Chondrocyte (in vitro differentiated cells): ENCODE results near the gene TBC1D14. TPM values are rescaled to one million over a fixed set of nuclear protein-coding genes. Genes with fewer than 3 reads are reported as not detected.

Experiments
- DNase-seq: peaks from one replicate; pipeline ENCODE4 v3.0.0; 2021; ENCODE audit warnings: mixed read lengths, low spot score
- H3K27ac Mint-ChIP-seq: one replicate; pipeline ENCODE4 v1.8.0; 2021; ENCODE audit warnings: mild to moderate bottlenecking, moderate library complexity, mixed read lengths; ENCODE audit not compliant: unreplicated experiment
- H3K27me3 Mint-ChIP-seq: 2 replicates; pipeline ENCODE4 v1.8.0; 2021; ENCODE audit warnings: low read depth, mixed read lengths
- H3K36me3 Mint-ChIP-seq: 2 replicates; pipeline ENCODE4 v1.8.0; 2021; ENCODE audit warnings: low read depth, mixed read lengths
- H3K4me1 Mint-ChIP-seq: 2 replicates; pipeline ENCODE4 v1.8.0; 2021; ENCODE audit warnings: low read depth, mild to moderate bottlenecking, mixed read lengths
- H3K4me3 Mint-ChIP-seq: one replicate; pipeline ENCODE4 v1.8.0; 2021; ENCODE audit warnings: mild to moderate bottlenecking, moderate library complexity, mixed read lengths; ENCODE audit not compliant: unreplicated experiment
- H3K9me3 Mint-ChIP-seq: 2 replicates; pipeline ENCODE4 v1.8.0; 2021; ENCODE audit warnings: low read depth, mixed read lengths
- CTCF ChIP-seq: fragments of 200-600 bp; sonication (generic); IDR thresholded peaks from 2 replicates; pipeline ENCODE4 v1.5.0; 2021; ENCODE audit warnings: antibody characterized with exemption, mild to moderate bottlenecking, moderate library complexity
- total RNA-seq: library from RNA; stranded (reverse); gene quantifications from 3 replicates; pipeline ENCODE4 v1.2.1, GENCODE V29; 2021

Gene TBC1D14
- total RNA-seq, 1 donor from 2014 or later, result 25.2 TPM

- Mint-ChIP-seq H3K4me3 (no peak overlapping the region), H3K4me1 (peaks cover 20% of the 10 kb centered on the region), H3K27me3 (no peaks in the 10 kb centered on the region), H3K36me3 (peaks cover 2% of the 10 kb centered on the region), H3K9me3 (no peaks in the 10 kb centered on the region), H3K27ac (no peak overlapping the region)
- DNase-seq, result no peak
- no peak for TF ChIP-seq CTCF
Measured at GRCh38 chr4:6951880-6952381, 42.3 kb downstream of the TBC1D14 start.

- H3K4me1 Mint-ChIP-seq, result peaks cover 21% of the 10 kb centered on the region
- H3K27ac Mint-ChIP-seq, result no peak overlapping the region
- DNase-seq, result no peak
- H3K36me3 Mint-ChIP-seq, result peaks cover 2% of the 10 kb centered on the region
- H3K9me3 Mint-ChIP-seq, result no peaks in the 10 kb centered on the region
- no peak for TF ChIP-seq CTCF
- H3K4me3 Mint-ChIP-seq, result no peak overlapping the region
- no peaks in the 10 kb centered on the region for H3K27me3 Mint-ChIP-seq
Measured at GRCh38 chr4:6953751-6954380, 44.2 kb downstream of the TBC1D14 start.

GRCh38 chr4:6955261-6955911 lies 45.8 kb downstream of the TBC1D14 start:
- H3K4me3 Mint-ChIP-seq, result no peak overlapping the region
- no peak overlapping the region for H3K27ac Mint-ChIP-seq
- TF ChIP-seq CTCF, result no peak
- DNase-seq, result no peak
- no peaks in the 10 kb centered on the region for H3K27me3 Mint-ChIP-seq
- no peaks in the 10 kb centered on the region for H3K9me3 Mint-ChIP-seq
- peaks cover 21% of the 10 kb centered on the region for H3K4me1 Mint-ChIP-seq
- H3K36me3 Mint-ChIP-seq, result no peaks in the 10 kb centered on the region

GRCh38 chr4:6956087-6956433 lies 46.4 kb downstream of the TBC1D14 start:
- H3K27me3 Mint-ChIP-seq, result no peaks in the 10 kb centered on the region
- peaks cover 21% of the 10 kb centered on the region for H3K4me1 Mint-ChIP-seq
- TF ChIP-seq CTCF, result no peak
- DNase-seq, result no peak
- H3K4me3 Mint-ChIP-seq, result no peak overlapping the region
- H3K27ac Mint-ChIP-seq, result no peak overlapping the region
- H3K9me3 Mint-ChIP-seq, result no peaks in the 10 kb centered on the region
- no peaks in the 10 kb centered on the region for H3K36me3 Mint-ChIP-seq

- no peak overlapping the region for H3K4me3 Mint-ChIP-seq
- no peak for TF ChIP-seq CTCF
- no peaks in the 10 kb centered on the region for H3K9me3 Mint-ChIP-seq
- DNase-seq, result no peak
- no peak overlapping the region for H3K27ac Mint-ChIP-seq
- peaks cover 20% of the 10 kb centered on the region for H3K4me1 Mint-ChIP-seq
- no peaks in the 10 kb centered on the region for H3K27me3 Mint-ChIP-seq
- H3K36me3 Mint-ChIP-seq, result no peaks in the 10 kb centered on the region
Measured at GRCh38 chr4:6956434-6957147, 47.0 kb downstream of the TBC1D14 start.
